GM18870 (cell line): ENCODE measurements around the gene C10orf95.
A peak's percentile ranks its signal among the peaks of the same experiment; 100 is the strongest.
"Not testable (repeated sequence)": the region's sequence is repeated elsewhere in the genome, so short reads cannot be mapped to it uniquely, and the experiment has no call there.

Experiments used
- ATAC-seq: cut with Tn5 transposase; IDR thresholded peaks from one replicate; pipeline ENCODE4 v1.9.1; 2021; ENCODE audit warnings: moderate library complexity; ENCODE audit not compliant: unreplicated experiment

Gene C10orf95

DNA sequence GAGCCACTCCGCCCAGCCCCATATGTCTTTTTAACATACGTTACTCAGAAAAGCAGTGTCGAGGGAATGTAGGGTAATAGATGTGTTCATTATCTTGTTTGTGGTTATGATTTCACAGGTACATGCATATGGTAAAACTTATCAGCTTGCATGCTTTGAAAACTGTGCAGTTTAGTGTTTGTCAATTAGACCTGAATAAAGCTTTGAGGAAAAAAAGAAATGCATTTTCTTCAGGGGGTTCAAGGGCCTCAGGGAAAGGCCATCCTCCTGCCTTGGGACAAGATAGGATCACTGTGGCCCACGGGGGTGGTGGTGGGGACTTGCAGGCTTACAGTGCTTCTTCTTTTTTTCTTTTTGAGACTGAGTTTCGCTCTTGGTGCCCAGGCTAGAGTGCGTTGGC, 16.0 kb upstream of the C10orf95 start:
- ATAC-seq, result no peak

DNA sequence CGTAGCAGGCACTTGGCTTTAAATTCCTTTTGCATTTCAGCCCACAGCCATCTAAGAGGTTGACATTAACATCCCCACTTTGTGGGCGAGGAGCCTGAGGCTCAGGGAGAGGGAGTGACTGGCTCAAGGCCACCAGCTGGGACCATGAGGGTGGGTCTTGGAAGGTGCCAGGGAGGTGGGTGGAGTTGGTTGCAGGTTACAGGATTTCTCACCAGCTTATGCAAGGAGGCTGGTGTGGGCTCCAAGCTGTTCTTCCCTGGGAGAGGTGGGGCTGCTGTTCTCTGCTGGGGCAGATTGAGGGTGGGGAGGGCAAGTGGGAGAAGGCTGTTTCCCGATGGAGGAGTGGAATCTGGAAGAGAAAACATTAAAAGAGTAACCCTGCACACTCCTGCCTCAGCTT, 14.1 kb upstream of the C10orf95 start:
- no peak for ATAC-seq

DNA sequence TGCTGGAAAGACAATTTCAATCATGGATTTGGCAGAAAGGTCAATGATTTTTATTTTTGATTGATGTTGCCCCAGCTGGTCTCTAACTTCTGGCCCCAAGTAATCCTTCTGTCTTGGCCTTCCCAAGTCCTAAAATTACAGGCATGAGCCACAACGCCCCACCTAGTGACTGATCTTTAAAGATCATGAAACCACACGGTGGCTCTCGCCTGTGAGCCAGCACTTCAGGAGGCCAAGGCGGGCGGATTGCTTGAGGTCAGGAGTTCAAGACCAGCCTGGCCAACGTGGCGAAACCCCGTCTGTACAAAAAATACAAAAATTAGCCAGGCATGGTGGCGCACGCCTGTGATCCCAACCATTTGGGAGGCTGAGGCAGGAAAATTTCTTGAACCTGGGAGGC, 12.6 kb upstream of the C10orf95 start:
- no peak for ATAC-seq

DNA sequence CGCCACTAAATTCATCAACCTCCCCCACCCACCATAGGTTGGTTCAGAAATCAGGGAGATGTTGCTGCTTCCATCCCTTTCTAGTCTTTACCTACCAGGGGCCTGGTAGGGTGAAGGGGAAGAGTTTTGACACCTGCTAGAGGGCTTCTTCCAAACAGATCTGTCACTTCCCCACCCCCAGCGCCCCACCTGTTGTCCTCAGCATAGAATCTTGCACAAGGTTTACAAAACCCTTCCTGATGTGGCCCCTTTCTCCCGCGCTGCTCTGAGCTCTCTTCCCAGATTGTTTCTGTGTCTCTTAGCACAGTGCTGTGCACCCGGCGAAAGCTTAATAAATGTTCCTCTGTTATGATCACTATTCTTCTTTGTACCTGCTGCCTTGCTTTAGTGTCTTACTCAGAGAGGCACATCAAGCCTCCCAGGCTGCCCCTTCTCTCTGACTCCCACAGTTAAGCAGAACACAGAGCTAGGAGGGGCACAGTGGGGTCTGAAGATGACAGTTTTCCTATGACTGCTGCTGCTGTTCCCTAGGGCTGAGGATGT, 11.2 kb upstream of the C10orf95 start:
- ATAC-seq, result no peak

DNA sequence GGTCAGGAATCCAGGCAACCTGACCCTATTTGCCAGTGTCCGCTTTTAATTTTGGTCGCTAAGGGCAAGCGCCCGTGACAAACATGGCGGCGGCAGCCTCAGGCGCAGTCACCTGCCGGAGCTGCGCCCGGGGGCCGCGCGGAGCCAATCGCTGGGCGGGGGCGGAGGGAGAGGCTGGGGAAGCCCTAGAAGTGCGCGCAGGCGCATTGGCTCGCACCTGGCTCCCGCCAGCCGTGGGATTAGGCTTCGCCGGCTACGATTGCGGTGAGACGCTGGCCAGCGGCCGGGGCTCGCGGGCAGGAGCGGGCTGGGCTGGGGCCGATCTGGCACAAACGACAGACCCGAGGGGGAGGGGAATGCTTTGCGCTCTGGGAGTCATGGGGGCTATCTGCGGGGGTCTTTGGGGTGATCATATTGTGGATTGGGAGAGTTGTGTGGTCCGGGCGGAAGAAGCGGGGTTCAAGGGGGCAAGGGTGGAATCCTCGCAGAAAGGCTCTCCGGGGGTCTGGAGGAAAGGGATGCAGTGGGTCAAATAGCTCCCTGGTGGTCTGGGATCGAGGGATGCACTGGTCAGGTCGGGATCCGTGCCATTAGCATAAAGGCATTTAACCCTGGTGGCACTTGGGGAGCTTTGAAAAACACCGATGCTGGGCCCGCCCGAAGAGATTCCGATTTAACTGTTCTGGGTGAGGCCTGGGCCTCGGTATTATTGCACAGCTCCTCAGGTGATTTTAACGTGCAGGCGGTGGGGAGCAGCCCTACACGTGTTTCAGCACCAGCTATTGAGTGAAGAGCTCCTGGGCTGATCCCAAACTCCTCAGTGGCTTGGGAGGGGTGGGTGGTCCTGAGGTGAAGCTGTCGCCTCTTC, 10.1 kb upstream of the C10orf95 start:
- ATAC-seq, result no peak

DNA sequence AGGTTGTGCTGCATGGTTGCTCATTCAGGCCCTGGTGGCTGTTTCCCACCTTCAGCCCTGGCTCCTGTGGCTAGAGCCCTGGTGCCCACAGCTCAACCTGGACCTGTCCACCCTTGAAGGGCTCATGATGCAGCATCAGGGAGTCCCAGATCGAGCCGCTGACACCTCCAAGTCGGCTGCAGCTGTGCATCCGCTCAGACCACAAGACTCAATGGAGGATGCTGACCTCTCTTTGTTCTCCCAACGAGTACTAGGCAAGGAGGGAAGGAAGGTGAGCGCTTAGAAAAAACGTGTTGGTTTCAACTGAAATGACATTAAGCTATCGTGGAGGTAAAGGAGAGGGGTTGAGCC, 9.5 kb upstream of the C10orf95 start:
- no peak for ATAC-seq

DNA sequence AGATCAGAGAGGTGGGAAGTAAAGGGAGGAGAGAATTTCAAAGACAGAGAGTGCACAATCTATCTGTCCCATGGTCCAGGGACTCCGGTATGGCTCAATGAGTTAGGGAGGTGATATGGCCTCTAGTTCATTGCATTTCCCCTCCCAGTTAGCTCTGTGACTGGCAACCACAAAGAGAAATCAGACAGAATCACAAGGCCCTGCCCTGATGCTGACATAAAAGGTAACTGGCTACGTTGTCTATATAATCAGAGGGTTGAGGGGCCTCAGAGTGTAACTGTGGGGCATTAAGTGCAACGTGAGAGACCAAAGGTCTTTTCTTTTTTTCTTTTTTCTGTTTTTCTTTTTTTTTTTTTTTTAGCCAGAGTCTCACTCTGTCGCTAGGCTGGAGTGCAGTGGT, 7.3 kb upstream of the C10orf95 start:
- ATAC-seq, result no peak

DNA sequence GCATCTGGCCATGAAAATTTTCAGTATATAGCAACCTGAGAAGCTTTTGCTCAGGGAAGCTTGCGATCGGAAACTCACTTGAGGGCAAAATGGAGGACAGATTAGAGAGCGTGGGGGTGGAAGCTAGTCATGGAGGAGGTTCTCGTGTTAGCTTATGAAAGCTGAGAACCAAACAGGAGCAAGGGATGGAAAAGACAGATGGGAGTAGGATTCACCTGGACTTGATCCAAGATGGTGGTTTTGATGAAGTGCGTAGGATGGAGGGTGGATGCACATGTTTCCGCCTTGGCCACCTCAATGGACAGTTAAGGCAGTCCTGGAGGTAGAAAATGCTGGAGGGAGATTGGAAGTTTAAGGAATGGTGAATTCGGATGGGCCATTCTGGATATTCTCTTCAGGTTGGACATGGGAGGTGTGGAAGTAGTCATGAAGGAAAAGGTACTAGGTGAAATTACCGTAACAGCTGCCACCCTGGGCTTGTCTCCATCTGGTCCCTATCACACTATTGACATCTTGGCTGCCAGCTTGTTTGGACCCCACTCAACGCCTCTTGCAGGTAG, 6.3 kb upstream of the C10orf95 start:
- ATAC-seq, result no peak

DNA sequence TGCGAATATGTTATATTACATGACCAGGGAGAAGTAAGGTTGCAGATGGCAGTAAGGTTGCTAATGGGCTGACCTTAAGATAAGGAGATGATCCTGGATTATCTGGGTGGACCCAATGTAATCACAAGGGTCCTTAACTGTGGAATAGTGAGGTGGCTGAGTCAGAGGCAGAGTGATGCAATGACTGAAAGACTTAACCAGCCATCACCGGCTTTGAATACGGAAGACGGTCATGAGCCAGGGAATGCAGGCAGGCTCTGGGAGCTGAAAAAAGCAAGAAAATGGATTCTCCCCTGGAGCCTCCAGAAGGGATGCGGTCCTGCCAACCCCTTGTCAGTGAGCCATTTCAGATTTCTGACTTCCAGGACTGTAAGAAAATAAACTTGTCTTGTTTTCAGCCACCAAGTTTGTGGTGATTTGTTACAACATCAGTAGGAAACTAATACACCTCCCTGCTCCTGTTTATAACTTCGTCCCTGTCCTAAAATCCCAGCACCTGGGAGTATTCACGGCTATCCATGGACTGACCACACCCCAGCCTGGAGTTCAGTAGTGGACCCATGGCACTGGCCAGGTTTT, 4.6 kb upstream of the C10orf95 start:
- ATAC-seq, result no peak

DNA sequence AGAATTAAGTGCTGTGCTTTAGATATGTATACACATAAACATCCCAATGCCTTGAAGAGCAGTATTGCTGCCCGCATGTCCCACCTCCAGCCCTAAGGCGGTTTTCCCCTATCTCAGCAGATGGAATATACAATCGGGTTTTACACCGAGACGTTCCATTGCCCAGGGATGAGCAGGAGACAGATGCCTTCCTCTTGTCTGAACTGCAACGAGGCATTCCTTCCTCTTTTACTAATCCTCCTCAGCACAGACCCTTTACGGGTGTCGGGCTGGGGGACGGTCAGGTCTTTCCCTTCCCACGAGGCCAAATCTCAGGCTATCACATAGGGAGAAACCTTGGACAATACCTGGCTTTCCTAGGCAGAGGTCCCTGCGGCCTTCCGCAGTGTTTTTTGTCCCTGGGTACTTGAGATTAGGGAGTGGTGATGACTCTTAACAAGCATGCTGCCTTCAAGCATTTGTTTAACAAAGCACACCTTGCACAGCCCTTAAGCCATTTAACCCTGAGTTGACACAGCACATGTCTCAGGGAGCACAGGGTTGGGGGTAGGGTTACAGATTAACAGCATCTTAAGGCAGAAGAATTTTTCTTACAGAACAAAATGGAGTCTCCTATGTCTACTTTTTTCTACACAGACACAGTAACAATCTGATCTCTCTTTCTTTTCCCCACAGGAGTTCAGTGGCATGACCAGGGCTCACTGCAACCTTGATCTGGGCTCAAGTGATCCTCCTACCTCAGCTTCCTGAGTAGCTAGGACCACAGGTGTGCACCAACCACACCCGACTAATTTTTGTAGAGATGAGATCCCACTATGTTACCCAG, 3.5 kb upstream of the C10orf95 start:
- ATAC-seq, result not testable (repeated sequence)

DNA sequence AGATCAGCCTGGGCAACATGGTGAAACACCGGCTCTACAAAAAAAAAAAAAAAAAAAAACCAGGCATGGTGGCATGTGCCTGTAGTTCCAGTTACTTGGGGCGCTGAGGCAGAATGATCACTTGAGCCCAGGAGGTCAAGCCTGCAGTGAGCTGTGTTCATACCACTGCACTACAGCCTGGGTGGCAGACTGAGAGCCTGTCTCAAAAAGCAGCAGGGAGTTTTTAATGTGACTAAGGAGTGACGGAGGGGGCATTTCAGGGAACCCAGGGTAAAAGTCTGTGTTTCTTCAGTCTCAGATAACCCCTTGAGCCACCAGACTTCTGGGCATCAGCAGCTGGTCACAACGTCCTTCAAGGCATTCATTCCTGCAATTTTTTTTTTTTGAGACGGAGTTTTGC, 2.2 kb upstream of the C10orf95 start:
- ATAC-seq, result no peak

DNA sequence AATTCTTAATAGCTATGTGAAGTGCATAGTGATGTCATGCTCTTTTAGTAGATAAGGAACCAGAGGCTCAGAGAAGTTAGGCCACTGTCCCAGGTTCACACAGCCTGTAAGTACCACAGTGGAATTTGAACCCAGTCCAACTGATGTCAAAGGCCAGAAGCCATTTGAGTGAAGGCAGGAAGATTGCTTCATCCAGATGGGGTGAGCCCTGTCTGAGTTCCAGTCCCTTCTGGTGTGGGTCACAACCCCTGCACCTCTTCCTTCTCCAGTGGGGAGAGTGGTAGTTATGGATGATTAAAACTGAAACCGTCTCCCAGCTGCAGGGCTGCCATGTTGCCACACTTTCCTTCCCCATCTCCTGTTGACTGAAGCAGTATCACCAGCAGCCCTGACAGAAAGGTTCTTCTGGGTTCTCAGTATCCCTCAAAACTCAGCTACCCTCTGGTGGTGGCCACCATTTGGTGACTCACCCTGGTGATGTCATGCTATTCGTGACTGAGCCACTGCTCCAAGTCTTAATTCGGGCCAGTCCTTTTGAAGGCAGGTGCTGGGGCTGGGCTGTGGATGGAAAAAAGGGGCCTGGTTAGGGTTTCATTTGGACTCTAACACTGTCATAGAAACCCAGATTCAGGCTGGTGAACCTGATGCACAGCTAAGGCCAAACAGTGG, 1.5 kb upstream of the C10orf95 start:
- ATAC-seq, result no peak

DNA sequence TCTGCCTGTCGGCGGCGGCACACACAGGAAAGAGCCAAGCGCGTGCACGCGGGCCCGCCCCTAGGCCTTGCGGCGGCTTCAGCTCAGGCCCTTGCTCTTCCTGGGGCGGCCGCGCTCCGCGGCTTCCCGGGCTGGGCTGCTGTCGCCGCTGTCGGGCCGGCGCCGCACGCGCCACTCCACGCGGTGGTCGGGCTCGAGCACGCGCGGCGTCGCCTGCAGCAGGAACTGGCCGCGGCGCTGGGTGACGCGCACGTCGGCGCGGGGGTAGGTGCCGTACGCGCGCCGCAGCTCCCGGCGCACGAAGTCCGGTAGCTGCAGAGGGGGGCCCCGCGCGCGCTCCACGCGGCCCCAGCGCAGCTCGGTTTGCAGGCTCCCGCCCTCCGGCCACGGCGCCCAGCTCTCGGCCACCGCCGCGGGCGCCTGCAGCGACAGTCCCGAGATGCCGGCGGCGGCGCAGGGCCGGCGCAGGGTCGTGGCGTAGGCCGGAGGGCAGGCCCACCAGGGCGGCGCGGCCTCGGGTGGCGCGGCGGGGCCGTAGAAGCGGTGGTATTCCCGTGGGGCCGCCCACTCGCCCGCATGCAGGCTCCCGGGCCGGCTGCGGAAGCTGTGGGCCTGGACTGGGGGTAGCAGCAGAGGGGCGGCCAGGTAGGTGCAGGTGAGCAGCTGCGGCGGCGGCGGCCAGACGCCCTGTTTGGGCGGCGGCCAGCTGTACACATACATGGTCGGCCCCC, 804 bp downstream of the C10orf95 start:
- no peak for ATAC-seq

DNA sequence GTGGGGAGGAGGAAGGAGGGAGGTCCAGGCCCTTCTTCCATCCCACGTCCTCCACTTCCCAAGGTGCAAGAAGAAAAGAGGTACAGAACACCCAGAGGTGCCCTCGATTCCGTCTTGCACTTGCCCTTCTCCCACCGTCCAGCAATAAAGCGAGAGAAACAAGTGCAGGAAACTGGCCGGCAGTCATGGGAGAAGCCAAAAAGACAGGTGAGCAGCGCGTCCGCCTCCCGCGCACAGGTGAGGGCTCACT, 1.3 kb downstream of the C10orf95 start:
- ATAC-seq, result no peak

DNA sequence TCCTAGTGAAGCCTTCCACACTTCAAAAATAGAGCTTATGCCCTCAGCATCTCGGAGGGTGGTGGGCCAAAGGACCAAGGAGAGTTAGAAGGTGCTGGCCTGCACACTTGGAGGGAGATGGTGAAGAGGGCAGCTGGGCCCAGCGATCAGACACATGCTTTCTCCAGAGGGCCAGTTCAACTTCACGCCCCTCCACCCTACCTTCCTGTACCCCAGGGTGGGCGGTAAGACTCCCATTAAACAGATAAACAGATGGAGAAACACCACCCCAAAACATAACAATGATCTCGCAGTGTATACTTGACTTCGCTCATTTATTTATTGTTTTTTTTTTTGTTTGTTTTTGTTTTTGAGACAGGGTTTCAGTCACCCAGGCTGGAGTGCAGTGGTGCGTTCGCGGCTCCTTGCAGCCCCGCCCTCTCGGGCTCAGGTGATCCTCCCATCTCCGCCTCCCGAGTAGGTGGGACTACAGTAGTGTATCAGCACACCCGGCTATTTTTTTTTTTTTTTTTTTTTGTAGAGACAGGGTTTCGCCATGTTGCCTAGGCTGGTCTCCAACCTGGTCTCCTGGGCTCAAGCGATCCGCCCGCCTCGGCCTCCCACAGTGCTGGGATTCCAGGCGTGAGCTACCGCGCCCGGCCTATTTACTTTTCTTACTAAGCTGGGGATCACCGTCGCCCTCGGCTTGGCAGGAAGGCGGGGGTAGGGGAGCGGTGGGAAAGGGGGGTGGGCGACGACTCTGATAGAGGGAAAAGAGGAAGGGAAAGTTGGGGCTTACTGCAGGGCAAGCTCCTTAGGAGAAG, 1.8 kb downstream of the C10orf95 start:
- peak; percentile 41 for ATAC-seq

DNA sequence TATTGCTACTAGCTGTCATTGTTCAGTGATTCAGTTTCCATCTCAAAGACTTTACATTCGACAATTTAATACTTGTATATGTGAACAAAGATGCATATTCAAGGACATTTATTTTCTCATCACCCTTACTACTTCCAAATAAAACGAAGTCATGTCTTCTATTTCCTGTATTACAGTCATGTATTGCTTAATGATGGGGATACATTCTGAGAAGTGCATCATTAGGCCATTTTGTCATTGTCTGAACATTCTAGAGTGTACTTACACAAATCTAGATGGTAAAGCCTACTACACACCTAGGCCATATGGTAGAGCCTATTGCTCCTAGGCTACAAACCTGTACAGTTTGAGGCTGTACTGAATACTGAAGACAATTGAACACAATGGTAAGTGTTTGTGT, 6.5 kb downstream of the C10orf95 start:
- ATAC-seq, result no peak

DNA sequence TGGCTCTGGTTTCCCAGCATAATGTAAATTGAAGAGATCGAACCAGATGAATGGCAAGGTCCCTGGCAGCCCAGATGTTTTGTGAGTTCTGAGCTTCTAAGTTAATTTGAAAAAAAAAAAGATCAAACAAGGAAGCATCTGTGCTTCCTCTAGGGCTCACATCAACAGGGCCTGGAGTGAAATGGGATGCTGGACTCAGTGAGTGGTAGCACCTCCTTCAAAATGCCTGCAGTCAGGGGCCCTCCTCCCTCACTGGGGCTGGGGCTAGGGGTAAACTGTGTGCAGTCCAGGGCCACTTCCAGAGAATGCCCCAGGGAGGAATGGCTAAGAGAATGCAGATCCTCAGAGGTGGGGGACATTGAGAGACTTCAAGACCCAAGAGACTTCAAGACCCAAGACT, 13.0 kb downstream of the C10orf95 start:
- ATAC-seq, result no peak

DNA sequence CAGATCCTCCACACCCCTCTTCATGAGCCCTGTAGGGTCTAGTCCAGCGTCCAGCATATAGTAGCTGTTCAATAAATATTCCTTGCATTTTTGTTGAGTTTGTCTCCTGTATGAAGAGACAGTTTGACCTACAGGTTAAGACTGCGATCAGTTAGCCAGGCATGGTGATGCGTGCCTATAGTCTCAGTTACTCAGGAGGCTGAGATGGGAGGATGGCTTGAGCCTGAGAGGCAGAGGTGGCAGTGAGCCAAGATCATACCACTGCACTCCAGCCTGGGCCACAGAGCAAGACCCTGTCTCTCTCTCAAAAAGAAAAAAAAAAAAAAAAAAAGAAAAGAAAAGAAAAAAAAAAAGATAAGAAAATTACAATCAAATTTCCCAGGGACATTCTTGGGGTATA, 13.8 kb downstream of the C10orf95 start:
- no peak for ATAC-seq

DNA sequence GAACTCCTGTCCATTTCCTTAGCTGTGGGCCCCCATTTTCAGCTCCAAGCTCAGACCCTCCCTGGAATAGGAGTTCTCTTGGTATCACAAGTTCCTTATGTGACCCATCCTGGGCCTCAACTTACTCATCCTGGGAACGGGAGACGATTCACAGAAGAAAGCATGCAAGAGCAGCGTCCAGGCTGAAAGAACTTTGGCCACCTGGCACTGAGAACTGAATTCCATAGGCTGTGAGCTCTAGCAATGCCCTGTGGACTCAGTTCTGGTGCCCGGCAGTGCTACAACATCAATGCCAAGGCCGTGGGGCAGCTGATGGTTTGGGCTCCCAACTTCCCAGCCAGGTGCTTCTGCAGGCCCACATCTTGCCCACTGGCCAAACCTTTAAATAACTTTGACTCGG, 15.0 kb downstream of the C10orf95 start:
- no peak for ATAC-seq
